Spinal cord (tissue), 10 donors: Measurements from ENCODE around the gene CHRM4. TPM values are rescaled to one million over a fixed set of nuclear protein-coding genes. Genes with fewer than 3 reads are reported as not detected.

Source experiments
- DNase-seq, 6 donors: peaks; one replicate each; pipeline versions ENCODE4 v3.0.0 to v3.0.0-alpha.2; 2013 to 2015; ENCODE audit warnings: low spot score in 6 of 6, low read depth in 4 of 6
- H3K27ac ChIP-seq: one replicate; pipeline ENCODE4 v1.5.1; 2013; ENCODE audit warnings: low read depth, low read length, control low read depth
- H3K27me3 ChIP-seq: one replicate; pipeline ENCODE4 v1.6.1; 2013; ENCODE audit warnings: low read length; ENCODE audit not compliant: control insufficient read depth, insufficient read depth
- H3K36me3 ChIP-seq: one replicate; pipeline ENCODE4 v1.6.1; 2013; ENCODE audit warnings: low read length; ENCODE audit not compliant: control insufficient read depth, insufficient read depth
- H3K4me1 ChIP-seq: one replicate; pipeline ENCODE4 v1.6.1; 2013; ENCODE audit warnings: low read length; ENCODE audit not compliant: control insufficient read depth, insufficient read depth
- H3K4me3 ChIP-seq: one replicate; pipeline ENCODE4 v1.5.1; 2013; ENCODE audit warnings: low read depth, low read length, control low read depth
- H3K9me3 ChIP-seq: one replicate; pipeline ENCODE4 v1.6.1; 2013; ENCODE audit warnings: low read length; ENCODE audit not compliant: control insufficient read depth, insufficient read depth
- WGBS: methylation state at CpG from one replicate; pipeline ENCODE4 v1.1.5; 2013; ENCODE audit warnings: missing lambda C conversion rate; ENCODE audit not compliant: insufficient coverage; 5-methylcytosine and 5-hydroxymethylcytosine counted together
- polyA plus RNA-seq, 2 donors: library from polyadenylated mRNA; unstranded; fragments of 120-200 nt; gene quantifications; one replicate each; pipeline ENCODE4 v1.2.1, GENCODE V29; 2013; ENCODE audit not compliant: insufficient read length in 2 of 2
- total RNA-seq, 2 donors: library from RNA; depleted of rRNA in 1 of 2; stranded (reverse); fragments of 120-200 nt in 1 of 2; fragments of >200 nt in 1 of 2; gene quantifications; one replicate each; pipeline versions ENCODE4 v1.2.3 to v1.2.4, GENCODE V29; 2013 to 2014
- donor health status: healthy.

CHRM4 gene
- total and polyA plus RNA-seq, 4 donors = 1.0 to 7.6 (median 5.5) TPM

DNA sequence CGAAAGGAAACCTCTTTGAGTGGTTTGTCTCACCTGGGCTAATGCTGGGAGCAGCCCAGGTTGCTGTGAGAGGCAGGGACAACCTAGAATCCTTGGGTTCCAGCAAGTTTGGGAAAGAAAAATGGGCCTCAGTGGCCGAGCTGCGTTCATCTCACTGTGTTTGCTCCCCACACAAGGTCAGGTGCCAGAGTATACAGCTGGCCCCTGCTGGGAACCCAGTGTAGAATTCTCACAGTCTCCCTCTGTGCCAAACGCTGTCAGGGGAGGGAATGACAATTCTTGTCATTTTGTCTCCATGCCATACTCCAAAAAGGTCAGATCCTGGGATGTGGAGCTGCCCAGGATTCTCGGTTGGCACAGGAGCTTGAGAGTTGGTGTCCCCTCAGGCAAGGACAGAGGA, 40.0 kb downstream of the CHRM4 start:
- WGBS = 65% methylated on average over 4 of the region's 5 CpGs
- Histone ChIP-seq H3K36me3 (peaks cover 40% of the 10 kb centered on the region), H3K4me1 (peaks cover 52% of the 10 kb centered on the region), H3K27ac (no peak overlapping the region), H3K9me3 (no peaks in the 10 kb centered on the region), H3K4me3 (no peak overlapping the region), H3K27me3 (no peaks in the 10 kb centered on the region)
- no peak for DNase-seq

DNA sequence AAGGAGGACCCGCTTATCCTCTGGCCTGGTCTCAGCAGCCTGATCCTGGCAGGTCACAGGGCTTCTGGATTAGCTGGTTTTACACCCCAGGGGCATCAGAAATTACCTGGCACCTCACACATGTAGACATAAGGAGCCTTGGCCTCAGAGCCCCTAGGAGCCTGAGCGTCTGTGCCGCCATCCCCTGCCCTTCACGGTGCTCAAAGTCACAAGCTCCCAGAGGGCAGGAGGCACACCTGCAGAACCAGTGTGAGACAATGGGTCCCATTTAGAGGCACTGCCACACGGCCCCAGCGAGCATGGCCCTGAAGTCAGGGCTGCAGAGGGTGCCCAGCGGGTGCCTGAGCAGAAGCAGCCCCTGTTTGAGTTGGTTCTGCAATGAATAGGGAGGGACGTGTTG, 40.4 kb downstream of the CHRM4 start:
- Histone ChIP-seq H3K27ac (no peak overlapping the region), H3K36me3 (peaks cover 36% of the 10 kb centered on the region), H3K4me3 (no peak overlapping the region), H3K4me1 (peaks cover 52% of the 10 kb centered on the region), H3K27me3 (no peaks in the 10 kb centered on the region), H3K9me3 (no peaks in the 10 kb centered on the region)
- no peak for DNase-seq
- 90% methylated on average over 7 of the region's 8 CpGs for WGBS

DNA sequence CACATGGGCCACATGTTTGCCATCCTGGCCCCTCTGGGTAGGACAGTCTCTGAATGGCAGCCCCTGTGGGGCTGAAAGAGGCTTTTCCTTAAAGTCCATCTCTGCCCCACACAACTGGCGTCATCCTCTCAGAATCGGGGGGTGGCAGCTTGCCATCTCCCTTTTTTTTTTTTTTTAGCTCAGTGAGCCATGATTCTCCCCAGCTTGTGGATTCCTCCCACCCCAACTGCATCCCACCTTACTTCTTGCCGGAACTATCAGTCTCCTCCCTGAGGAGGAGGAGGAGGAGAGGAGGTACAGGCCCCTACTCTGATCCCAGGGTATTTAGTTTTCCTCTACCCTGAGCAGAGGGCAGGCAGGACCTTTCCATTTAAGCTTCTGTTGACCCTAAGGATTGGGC, 40.9 kb downstream of the CHRM4 start:
- H3K9me3 ChIP-seq = no peaks in the 10 kb centered on the region
- H3K27me3 ChIP-seq = no peaks in the 10 kb centered on the region
- no peak overlapping the region for H3K4me3 ChIP-seq
- peaks cover 56% of the 10 kb centered on the region for H3K4me1 ChIP-seq
- WGBS = 40% methylated on average over 2 of the region's 3 CpGs
- H3K36me3 ChIP-seq = peaks cover 36% of the 10 kb centered on the region
- H3K27ac ChIP-seq = no peak overlapping the region
- no peak for DNase-seq

DNA sequence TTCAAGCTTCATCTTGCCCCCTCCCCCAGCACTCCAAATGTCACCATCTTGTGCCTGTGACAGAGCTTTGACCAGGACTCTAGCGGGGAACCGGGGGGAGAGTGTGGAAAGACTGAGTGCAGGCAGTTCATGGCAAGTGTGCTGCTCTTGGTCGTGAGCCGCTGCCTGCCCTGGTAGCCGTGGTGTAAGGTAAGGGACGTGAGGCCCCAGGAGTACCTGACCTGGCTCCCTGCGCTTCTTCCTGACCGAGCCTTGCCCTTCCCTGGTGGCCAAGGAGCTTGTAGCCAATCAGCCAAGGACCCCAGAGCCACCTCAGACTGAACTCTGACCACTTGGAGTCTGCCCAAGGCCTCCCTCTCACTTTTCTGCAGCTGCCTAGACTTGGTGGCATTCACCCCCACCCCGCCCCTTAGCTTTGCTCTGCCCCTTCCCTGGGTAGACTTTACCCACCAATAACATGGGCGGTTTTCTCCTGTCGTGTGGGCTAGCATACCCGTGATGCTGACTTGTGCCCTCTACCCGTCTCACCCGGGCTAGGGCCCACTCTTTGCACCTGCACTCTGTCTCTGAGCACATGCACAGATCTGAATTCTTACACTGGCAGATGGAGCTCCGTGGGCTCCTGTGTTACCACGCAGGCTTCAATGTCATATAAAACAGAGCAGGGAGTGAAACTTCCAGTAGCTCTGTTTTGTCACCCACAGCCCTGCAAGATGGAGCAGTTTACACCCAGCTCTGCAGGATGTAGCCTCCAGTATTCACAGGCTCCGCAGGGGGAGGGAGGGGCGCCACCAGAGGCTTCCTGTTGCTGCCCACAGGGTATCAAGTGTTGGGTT, 42.8 kb downstream of the CHRM4 start:
- H3K27me3 ChIP-seq = no peaks in the 10 kb centered on the region
- peaks cover 55% of the 10 kb centered on the region for H3K4me1 ChIP-seq
- H3K27ac ChIP-seq = no peak overlapping the region
- no peak for DNase-seq
- no peaks in the 10 kb centered on the region for H3K9me3 ChIP-seq
- H3K36me3 ChIP-seq = peaks cover 41% of the 10 kb centered on the region
- 70% methylated on average over 18 of the region's 18 CpGs for WGBS
- H3K4me3 ChIP-seq = peak overlapping the region; percentile 68

DNA sequence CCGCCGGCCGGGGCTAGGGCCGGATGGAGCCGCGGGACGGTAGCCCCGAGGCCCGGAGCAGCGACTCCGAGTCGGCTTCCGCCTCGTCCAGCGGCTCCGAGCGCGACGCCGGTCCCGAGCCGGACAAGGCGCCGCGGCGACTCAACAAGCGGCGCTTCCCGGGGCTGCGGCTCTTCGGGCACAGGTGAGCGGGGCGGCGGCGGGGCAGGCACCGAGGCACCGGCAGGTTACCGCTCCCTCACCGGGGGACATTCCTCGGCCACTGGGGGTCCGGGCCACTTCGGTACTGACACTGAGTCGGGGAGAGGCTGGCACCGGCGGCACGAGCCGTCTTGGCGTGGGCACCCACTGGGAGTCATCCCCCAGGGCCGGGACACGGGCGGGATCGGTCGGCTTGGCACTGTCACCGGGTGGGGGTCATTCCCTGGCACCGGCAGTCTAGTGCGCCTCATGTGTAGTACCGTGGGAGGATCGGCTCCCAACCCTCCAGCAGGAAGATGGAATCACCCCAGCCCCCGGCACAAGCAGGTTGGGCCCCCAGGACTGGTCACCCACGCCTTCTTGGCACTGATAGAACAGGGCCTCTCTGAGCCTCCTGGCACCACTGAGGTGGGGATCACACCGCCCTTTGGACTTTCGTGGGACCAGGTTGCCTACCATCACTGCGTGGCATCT, 43.8 kb downstream of the CHRM4 start:
- no peak for DNase-seq
- Histone ChIP-seq H3K36me3 (peaks cover 33% of the 10 kb centered on the region), H3K4me3 (peak overlapping the region; percentile 68), H3K27me3 (no peaks in the 10 kb centered on the region), H3K27ac (no peak overlapping the region), H3K9me3 (no peaks in the 10 kb centered on the region), H3K4me1 (peaks cover 46% of the 10 kb centered on the region)
- WGBS = 8% methylated on average over 62 of the region's 63 CpGs

DNA sequence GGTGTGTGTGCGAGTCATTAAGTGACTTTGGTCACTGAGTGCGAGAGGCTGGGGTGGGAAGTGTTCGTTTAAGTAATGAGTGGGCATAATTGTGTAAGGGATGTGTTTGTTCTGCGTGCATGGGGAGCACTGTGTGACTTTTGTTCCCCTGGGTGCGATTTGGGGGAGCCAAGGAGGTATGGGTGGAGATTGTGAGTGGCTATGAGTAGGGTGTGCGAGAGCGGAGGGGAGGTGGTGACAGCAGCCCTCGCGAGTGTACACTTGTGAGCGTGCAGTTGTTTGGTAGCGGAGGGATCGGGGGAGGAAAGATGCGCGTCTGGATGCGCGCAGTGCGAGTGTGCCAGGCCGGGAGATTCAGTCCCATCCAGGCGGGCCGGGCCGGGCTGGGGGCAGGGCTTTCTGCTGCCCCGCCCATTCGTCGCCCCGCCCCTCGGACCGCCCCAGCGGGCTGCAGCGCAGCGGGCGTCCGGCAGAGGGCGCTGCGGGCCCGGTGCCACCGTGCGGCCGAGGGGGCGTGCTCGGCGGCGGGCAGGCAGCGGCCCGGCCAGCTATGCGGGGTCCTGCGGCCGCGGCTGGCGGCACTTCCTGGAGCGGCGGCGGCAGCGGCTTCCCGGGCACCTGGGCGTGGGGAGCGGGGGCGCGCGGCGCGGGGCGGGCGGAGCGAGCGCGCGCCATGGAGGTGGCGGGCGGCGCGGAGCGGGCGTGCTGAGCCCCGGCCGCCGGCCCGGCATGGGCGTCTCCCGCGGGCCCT, 44.5 kb downstream of the CHRM4 start, which contains the start of gene DGKZ:
DGKZ (plus strand) TSS at position 578 of the 751 bp plus-strand sequence. CDS start 197 bp downstream, outside the sequence.
- peaks cover 26% of the 10 kb centered on the region for H3K36me3 ChIP-seq
- DNase-seq = peak; percentile 70 to 94 (median 76)
- no peaks in the 10 kb centered on the region for H3K27me3 ChIP-seq
- peaks cover 41% of the 10 kb centered on the region for H3K4me1 ChIP-seq
- H3K9me3 ChIP-seq = no peaks in the 10 kb centered on the region
- peak within 1 kb of the TSS; percentile 68 for H3K4me3 ChIP-seq
- H3K27ac ChIP-seq = no peak within 1 kb of the TSS
- 8% methylated on average over 80 of the region's 80 CpGs for WGBS

DNA sequence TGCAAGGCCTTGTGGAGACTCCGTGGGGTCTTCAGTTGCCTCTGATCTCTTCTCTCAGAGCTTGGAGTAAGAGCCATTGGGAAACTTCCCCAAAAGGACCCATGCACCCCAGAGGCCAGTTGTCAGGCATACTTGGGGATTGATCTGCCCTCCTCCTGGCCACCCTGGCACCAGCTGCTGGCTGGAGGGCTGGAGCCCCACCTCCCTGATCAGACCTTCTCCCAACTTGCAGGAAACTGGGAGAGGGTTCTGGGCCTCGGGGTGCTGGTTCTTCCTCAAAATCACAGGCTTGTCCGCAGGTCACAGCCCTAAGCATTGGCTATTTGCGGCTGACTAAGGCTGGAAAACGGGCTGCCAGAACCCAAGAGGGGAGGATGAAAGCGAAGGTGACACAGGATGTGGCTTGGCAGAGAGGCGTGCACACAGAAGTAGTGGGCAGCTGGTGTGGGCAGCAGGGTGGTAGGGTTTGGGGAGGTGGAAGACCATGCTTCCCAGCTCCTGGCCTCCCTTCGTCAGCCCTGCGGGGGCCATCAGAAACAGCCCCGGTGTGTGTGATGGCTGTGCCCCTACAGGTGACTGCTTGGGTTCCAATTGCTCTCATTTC, 45.6 kb downstream of the CHRM4 start:
- Histone ChIP-seq H3K4me1 (peaks cover 34% of the 10 kb centered on the region), H3K27me3 (no peaks in the 10 kb centered on the region), H3K9me3 (no peaks in the 10 kb centered on the region), H3K4me3 (peak overlapping the region; percentile 21), H3K27ac (no peak overlapping the region), H3K36me3 (peaks cover 19% of the 10 kb centered on the region)
- 81% methylated on average over 10 of the region's 10 CpGs for WGBS
- DNase-seq = no peak

DNA sequence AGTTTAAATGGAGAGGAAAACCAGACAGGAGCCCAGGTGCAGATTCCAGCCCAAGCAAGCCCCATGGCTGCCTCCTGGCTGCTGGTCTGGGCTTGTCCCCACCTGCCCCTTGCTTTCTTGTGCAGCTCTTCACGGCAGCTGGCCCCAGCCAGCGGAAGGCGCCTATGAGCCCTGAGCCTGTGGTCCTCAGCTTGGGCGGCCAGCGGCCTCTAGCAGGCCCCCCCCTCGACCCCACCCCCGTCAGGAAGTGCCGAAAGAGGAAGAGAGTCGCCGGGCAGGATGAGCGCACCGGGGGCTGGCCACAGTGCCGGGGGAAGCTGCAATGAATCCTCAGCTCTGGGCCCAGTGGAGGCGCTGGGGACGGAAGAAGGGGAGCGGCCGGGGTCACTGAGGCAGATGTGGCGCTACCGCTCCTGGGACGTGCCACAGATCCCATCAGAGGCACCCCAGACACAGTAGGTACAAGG, 46.4 kb downstream of the CHRM4 start:
- WGBS = 63% methylated on average over 18 of the region's 20 CpGs
- no peak for DNase-seq
- Histone ChIP-seq H3K9me3 (no peaks in the 10 kb centered on the region), H3K27me3 (no peaks in the 10 kb centered on the region), H3K36me3 (peaks cover 17% of the 10 kb centered on the region), H3K4me1 (peaks cover 38% of the 10 kb centered on the region), H3K4me3 (peak overlapping the region; percentile 21), H3K27ac (peak overlapping the region; percentile 40)

DNA sequence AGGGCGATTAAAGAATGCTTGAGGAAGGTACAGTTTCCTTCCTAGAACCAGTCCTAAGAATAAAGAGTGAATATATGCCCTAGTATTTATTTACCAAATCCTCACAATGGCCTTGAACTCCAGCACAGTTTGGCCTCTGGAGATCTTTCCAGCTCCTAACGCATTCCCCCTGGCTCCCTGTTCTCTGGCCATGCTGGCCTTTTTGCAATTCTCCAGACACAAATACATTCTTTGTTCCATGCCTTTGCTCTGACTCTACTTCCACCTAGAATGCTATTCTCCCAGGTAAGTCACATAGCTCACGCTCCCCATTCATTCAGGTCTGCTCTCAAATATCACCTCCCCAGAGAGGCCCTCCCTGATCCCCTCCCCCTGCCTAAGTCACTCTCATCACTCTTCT, 48.1 kb downstream of the CHRM4 start:
- peaks cover 44% of the 10 kb centered on the region for H3K4me1 ChIP-seq
- H3K9me3 ChIP-seq = no peaks in the 10 kb centered on the region
- 77% methylated on average over 2 of the region's 3 CpGs for WGBS
- no peak for DNase-seq
- no peaks in the 10 kb centered on the region for H3K27me3 ChIP-seq
- H3K36me3 ChIP-seq = peaks cover 9% of the 10 kb centered on the region
- H3K4me3 ChIP-seq = no peak overlapping the region
- H3K27ac ChIP-seq = no peak overlapping the region
